HT-29 (cell line): ENCODE data around the gene PDIA3. TPM values are rescaled to one million over a fixed set of nuclear protein-coding genes. Genes with fewer than 3 reads are reported as not detected.
"Not testable (repeated sequence)": the region's sequence is repeated elsewhere in the genome, so short reads cannot be mapped to it uniquely, and the experiment has no call there.

Experiments used
- DNase-seq: peaks from one replicate; pipeline ENCODE4 v3.0.0-alpha.2; 2015; ENCODE audit warnings: low spot score
- total RNA-seq: library from RNA; depleted of rRNA; stranded (reverse); fragments of >200 nt; shearing (Covaris generic); gene quantifications from 2 replicates; pipeline ENCODE4 v1.2.3, GENCODE V29; 2014; rRNA removed

PDIA3 gene
- total RNA-seq = 560 and 640 TPM in 2 replicates

GRCh38 chr15:43746245-43746902 lies at the start of gene PDIA3:
Gene PDIA3, plus strand, starts transcription at chr15:43746438. Its CDS starts 102 bp downstream, at chr15:43746540.
- DNase-seq = peak; percentile 94

GRCh38 chr15:43702174-43702573 lies 44.1 kb upstream of the PDIA3 start:
- no peak for DNase-seq

- no peak for DNase-seq
Observed at GRCh38 chr15:43702701-43703424, 43.4 kb upstream of the PDIA3 start.

GRCh38 chr15:43710431-43711131 lies 35.7 kb upstream of the PDIA3 start:
- not testable (repeated sequence) for DNase-seq

- no peak for DNase-seq
Observed at GRCh38 chr15:43723151-43723550, 23.1 kb upstream of the PDIA3 start.

GRCh38 chr15:43726306-43726705 lies 19.9 kb upstream of the PDIA3 start:
- DNase-seq = not testable (repeated sequence)

- not testable (repeated sequence) for DNase-seq
Observed at GRCh38 chr15:43728053-43728725, 18.0 kb upstream of the PDIA3 start.

- DNase-seq = no peak
Observed at GRCh38 chr15:43735416-43735815, 10.8 kb upstream of the PDIA3 start.

GRCh38 chr15:43746903-43747309 lies 668 bp downstream of the PDIA3 start:
- peak; percentile 68 for DNase-seq

GRCh38 chr15:43748376-43748775 lies 2.1 kb downstream of the PDIA3 start:
- no peak for DNase-seq

- no peak for DNase-seq
Observed at GRCh38 chr15:43749690-43750345, 3.6 kb downstream of the PDIA3 start.

GRCh38 chr15:43751885-43752284 lies 5.6 kb downstream of the PDIA3 start:
- no peak for DNase-seq

- DNase-seq = no peak
Observed at GRCh38 chr15:43762824-43763223, 16.6 kb downstream of the PDIA3 start.

GRCh38 chr15:43763819-43764446 lies 17.7 kb downstream of the PDIA3 start:
- no peak for DNase-seq

GRCh38 chr15:43769584-43770228 lies 23.5 kb downstream of the PDIA3 start:
- peak; percentile 74 for DNase-seq

- no peak for DNase-seq
Observed at GRCh38 chr15:43771816-43772215, 25.6 kb downstream of the PDIA3 start.

GRCh38 chr15:43772624-43773023 lies 26.4 kb downstream of the PDIA3 start:
- no peak for DNase-seq

- no peak for DNase-seq
Observed at GRCh38 chr15:43774062-43774461, 27.8 kb downstream of the PDIA3 start.

- DNase-seq = peak; percentile 97
Observed at GRCh38 chr15:43775411-43775965, 29.2 kb downstream of the PDIA3 start.
